Hepatocyte (in vitro differentiated cells): ENCODE measurements around the gene HNF4A. TPM values are rescaled to one million over a fixed set of nuclear protein-coding genes. Genes with fewer than 3 reads are reported as not detected.

Experiments used
- DNase-seq: peaks from one replicate; pipeline ENCODE4 v3.0.0-alpha.2; 2016; ENCODE audit warnings: low spot score
- H2AFZ ChIP-seq: fragments of 200-600 bp; sonication (generic); 2 replicates; pipeline ENCODE4 v1.6.0; 2016; ENCODE audit warnings: antibody characterized with exemption, mild to moderate bottlenecking
- H3K27ac ChIP-seq: fragments of 200-600 bp; sonication (generic); 2 replicates; pipeline ENCODE4 v1.5.1; 2016; ENCODE audit warnings: mild to moderate bottlenecking
- H3K27me3 ChIP-seq: fragments of 200-600 bp; sonication (generic); 2 replicates; pipeline ENCODE4 v1.6.1; 2016
- H3K36me3 ChIP-seq: fragments of 200-600 bp; sonication (generic); replicated peaks from 2 replicates; pipeline ENCODE4 v1.5.1; 2016; ENCODE audit warnings: low read depth; ENCODE audit not compliant: insufficient read depth
- H3K4me1 ChIP-seq: fragments of 200-600 bp; sonication (generic); 2 replicates; pipeline ENCODE4 v1.5.1; 2016; ENCODE audit warnings: mild to moderate bottlenecking, moderate library complexity; ENCODE audit not compliant: insufficient read depth
- H3K4me2 ChIP-seq: fragments of 200-600 bp; sonication (generic); 2 replicates; pipeline ENCODE4 v1.6.0; 2016
- H3K4me3 ChIP-seq: fragments of 200-600 bp; sonication (generic); 2 replicates; pipeline ENCODE4 v1.5.1; 2016; ENCODE audit warnings: mild to moderate bottlenecking
- H3K79me2 ChIP-seq: fragments of 200-600 bp; sonication (generic); 2 replicates; pipeline ENCODE4 v1.6.0; 2017; ENCODE audit warnings: mild to moderate bottlenecking
- H3K9me2 ChIP-seq: fragments of 200-600 bp; sonication (generic); replicated peaks from 2 replicates; pipeline ENCODE4 v1.6.0; 2017; ENCODE audit warnings: mild to moderate bottlenecking; ENCODE audit not compliant: insufficient read depth
- H3K9me3 ChIP-seq: fragments of 200-600 bp; sonication (generic); 2 replicates; pipeline ENCODE4 v1.5.1; 2016; ENCODE audit warnings: low read depth, mild to moderate bottlenecking
- H4K20me1 ChIP-seq: fragments of 200-600 bp; sonication (generic); 2 replicates; pipeline ENCODE4 v1.6.0; 2016; ENCODE audit warnings: mild to moderate bottlenecking; ENCODE audit not compliant: insufficient read depth, poor library complexity, severe bottlenecking
- EZH2 ChIP-seq: fragments of 200-600 bp; sonication (generic); IDR thresholded peaks from 2 replicates; pipeline ENCODE4 v1.6.1; 2016; ENCODE audit warnings: antibody characterized with exemption, mild to moderate bottlenecking, borderline replicate concordance
- EZH2phosphoT487 ChIP-seq: fragments of 200-600 bp; sonication (generic); IDR thresholded peaks from one replicate; pipeline ENCODE4 v1.6.1; 2018; ENCODE audit warnings: antibody characterized with exemption, mild to moderate bottlenecking, low read depth, moderate library complexity; ENCODE audit not compliant: unreplicated experiment, severe bottlenecking
- WGBS: methylation state at CpG from one replicate; pipeline ENCODE4 v1.1.6; 2016; ENCODE audit warnings: low lambda C conversion rate; ENCODE audit errors: missing lambda C conversion rate; 5-methylcytosine and 5-hydroxymethylcytosine counted together
- polyA plus RNA-seq: library from polyadenylated mRNA; unstranded; fragments of >200 nt; fragmentation: Nextera tagmentation; extraction: Ambion mirVana; gene quantifications from 2 replicates; pipeline ENCODE4 v1.2.1, GENCODE V29; 2016
- total RNA-seq: library from RNA; depleted of rRNA; stranded (reverse); fragments of >200 nt; gene quantifications from 2 replicates; pipeline ENCODE4 v1.2.3, GENCODE V29; 2014
- TF ChIP-seq, protein P1 (sequence below): fragments of 200-600 bp; sonication (generic); IDR thresholded peaks from 2 replicates; pipeline ENCODE4 v1.5.1; 2016; ENCODE audit warnings: antibody characterized with exemption, mild to moderate bottlenecking; ENCODE audit not compliant: poor library complexity

The HNF4A gene
- total and polyA plus RNA-seq, 2 experiments from 2014 or later: 38.2 to 88.0 TPM

- H3K4me1 ChIP-seq: no peaks in the 10 kb centered on the region
- H3K27me3 ChIP-seq: no peaks in the 10 kb centered on the region
- H4K20me1 ChIP-seq: no peaks in the 10 kb centered on the region
- TF ChIP-seq, protein P1, sequence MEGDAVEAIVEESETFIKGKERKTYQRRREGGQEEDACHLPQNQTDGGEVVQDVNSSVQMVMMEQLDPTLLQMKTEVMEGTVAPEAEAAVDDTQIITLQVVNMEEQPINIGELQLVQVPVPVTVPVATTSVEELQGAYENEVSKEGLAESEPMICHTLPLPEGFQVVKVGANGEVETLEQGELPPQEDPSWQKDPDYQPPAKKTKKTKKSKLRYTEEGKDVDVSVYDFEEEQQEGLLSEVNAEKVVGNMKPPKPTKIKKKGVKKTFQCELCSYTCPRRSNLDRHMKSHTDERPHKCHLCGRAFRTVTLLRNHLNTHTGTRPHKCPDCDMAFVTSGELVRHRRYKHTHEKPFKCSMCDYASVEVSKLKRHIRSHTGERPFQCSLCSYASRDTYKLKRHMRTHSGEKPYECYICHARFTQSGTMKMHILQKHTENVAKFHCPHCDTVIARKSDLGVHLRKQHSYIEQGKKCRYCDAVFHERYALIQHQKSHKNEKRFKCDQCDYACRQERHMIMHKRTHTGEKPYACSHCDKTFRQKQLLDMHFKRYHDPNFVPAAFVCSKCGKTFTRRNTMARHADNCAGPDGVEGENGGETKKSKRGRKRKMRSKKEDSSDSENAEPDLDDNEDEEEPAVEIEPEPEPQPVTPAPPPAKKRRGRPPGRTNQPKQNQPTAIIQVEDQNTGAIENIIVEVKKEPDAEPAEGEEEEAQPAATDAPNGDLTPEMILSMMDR: no peak
- TF ChIP-seq EZH2 (no peak), EZH2phosphoT487 (no peak)
- H3K9me3 ChIP-seq: no peaks in the 10 kb centered on the region
- no peaks in the 10 kb centered on the region for H3K36me3 ChIP-seq
- no peak within 1 kb of the TSS for H3K27ac ChIP-seq
- H3K4me2 ChIP-seq: no peak within 1 kb of the TSS
- WGBS: 88% methylated on average over 15 of the region's 16 CpGs
- no peaks in the 10 kb centered on the region for H3K9me2 ChIP-seq
- H2AFZ ChIP-seq: no peak within 1 kb of the TSS
- no peak within 1 kb of the TSS for H3K4me3 ChIP-seq
- DNase-seq: no peak
- no peaks in the 10 kb centered on the region for H3K79me2 ChIP-seq
Observed at GRCh38 chr20:44336725-44337380, 18.6 kb upstream of the HNF4A start, which contains the start of gene R3HDML. Gene R3HDML (plus strand): TSS chr20:44337043. CDS start chr20:44337158, 115 bp downstream.

- WGBS: 61% methylated on average over 6 of the region's 6 CpGs
- no peak for TF ChIP-seq EZH2phosphoT487
- TF ChIP-seq, protein P1: no peak
- TF ChIP-seq EZH2: no peak
Observed at GRCh38 chr20:44342248-44342647, 13.3 kb upstream of the HNF4A start.

GRCh38 chr20:44343162-44343675, 12.3 kb upstream of the HNF4A start:
- H2AFZ ChIP-seq: no peak overlapping the region
- no peaks in the 10 kb centered on the region for H3K4me1 ChIP-seq
- no peaks in the 10 kb centered on the region for H3K27me3 ChIP-seq
- no peak for DNase-seq
- no peaks in the 10 kb centered on the region for H3K9me3 ChIP-seq
- no peak overlapping the region for H3K4me2 ChIP-seq
- WGBS: 88% methylated on average over 12 of the region's 12 CpGs
- no peaks in the 10 kb centered on the region for H3K79me2 ChIP-seq
- H3K9me2 ChIP-seq: no peaks in the 10 kb centered on the region
- H4K20me1 ChIP-seq: no peaks in the 10 kb centered on the region
- no peaks in the 10 kb centered on the region for H3K36me3 ChIP-seq
- no peak overlapping the region for H3K27ac ChIP-seq
- no peak overlapping the region for H3K4me3 ChIP-seq
- TF ChIP-seq EZH2 (no peak), EZH2phosphoT487 (no peak)
- TF ChIP-seq, protein P1: no peak

More at GRCh38 chr20:44342248-44342647, 13.3 kb upstream of the HNF4A start:
- H3K9me3 ChIP-seq: no peaks in the 10 kb centered on the region
- H3K4me2 ChIP-seq: no peak overlapping the region
- H3K79me2 ChIP-seq: no peaks in the 10 kb centered on the region
- no peak overlapping the region for H2AFZ ChIP-seq
- H3K27ac ChIP-seq: no peak overlapping the region
- H3K36me3 ChIP-seq: no peaks in the 10 kb centered on the region
- DNase-seq: no peak
- H3K4me1 ChIP-seq: no peaks in the 10 kb centered on the region
- no peaks in the 10 kb centered on the region for H4K20me1 ChIP-seq
- H3K27me3 ChIP-seq: no peaks in the 10 kb centered on the region
- H3K4me3 ChIP-seq: no peak overlapping the region
- H3K9me2 ChIP-seq: no peaks in the 10 kb centered on the region
